Measurements from ENCODE around the gene ACSL4.
"Not testable (repeated sequence)": the region's sequence is repeated elsewhere in the genome, so short reads cannot be mapped to it uniquely, and the experiment has no call there.

ACSL4 gene

DNA sequence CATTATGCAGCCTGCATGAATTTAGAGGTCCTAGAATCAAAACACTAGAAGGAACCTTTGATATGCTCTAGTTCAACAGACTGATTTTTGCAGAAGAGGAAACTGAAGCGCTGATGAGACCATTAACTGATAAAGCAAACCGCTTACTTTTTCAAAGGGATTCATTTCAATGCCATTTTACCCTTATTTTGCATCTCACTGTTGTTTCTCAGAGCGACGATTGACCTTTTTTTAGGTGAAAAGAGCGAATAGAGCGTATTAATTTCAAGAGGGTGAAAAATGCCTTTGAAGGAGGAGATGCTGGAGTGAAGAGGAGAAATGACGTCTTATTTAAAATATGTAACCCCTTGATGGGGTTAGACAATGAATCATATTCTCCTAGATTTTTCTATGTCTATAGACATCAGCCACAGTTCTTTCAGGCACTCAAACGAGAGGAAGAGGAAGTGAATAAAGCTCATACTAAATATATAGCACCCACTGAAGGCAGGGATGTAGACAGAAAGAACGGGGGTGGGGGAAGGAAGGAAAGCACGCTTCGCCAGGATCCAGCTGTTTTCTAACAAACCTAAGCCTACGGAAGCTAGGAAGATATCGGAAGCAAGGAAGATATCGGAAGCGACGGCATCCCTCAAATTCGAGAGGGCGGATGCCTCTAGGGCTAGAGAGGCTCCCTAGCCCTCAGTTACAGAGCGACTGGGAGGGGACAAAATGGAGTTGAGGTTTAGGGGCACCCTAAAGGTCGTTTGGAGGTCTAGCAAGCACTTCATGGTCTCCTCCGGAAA, 848 bp downstream of the ACSL4 start:
- peak in 1 of 2 experiments; percentile 30 for DNase-seq (ENCODE audit: low read depth in 2 of 2)

GRCh38 chrX:109728173-109728535, 4.9 kb downstream of the ACSL4 start:
- DNase-seq (ENCODE audit: low read depth in 2 of 2), result no peak

DNA sequence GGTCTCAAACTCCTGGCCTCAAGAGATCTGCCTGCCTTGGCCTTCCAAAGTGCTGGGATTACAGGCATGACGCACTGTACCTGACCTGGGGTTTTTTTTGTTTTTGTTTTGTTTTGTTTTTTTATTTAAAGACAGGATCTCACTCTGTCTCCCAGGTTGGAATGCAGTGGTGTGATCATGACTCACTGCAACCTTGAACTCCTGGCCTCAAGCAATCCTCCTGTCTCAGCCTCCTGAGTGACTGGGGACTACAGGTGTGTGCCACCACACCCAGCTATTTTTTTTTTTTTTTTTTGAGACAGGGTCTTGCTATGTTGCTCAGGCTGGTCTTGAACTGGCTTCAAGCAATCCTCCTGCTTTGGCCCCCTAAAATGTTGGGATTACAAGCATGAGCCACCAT, 8.1 kb downstream of the ACSL4 start:
- not testable (repeated sequence) for DNase-seq (ENCODE audit: low read depth in 2 of 2)

DNA sequence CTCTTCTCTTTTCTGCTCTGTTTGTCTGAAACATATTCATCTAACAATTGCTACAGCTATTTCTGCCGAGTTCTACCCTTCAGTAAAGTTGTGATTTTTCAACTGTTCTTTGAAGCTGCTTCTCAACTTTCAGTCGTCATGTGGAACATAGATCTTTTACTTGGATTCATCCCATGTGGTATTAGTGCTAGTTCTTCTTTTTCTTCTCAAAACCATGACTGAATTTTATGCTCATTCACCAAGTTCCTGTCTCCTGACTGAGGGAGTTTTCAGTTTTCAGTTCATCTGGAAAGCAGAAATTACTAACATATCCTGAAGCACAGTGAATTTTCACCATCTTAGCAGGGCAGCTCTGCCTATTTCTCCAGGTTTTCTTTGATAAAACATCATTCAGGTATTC, 12.1 kb downstream of the ACSL4 start:
- DNase-seq (ENCODE audit: low read depth in 2 of 2), result no peak

DNA sequence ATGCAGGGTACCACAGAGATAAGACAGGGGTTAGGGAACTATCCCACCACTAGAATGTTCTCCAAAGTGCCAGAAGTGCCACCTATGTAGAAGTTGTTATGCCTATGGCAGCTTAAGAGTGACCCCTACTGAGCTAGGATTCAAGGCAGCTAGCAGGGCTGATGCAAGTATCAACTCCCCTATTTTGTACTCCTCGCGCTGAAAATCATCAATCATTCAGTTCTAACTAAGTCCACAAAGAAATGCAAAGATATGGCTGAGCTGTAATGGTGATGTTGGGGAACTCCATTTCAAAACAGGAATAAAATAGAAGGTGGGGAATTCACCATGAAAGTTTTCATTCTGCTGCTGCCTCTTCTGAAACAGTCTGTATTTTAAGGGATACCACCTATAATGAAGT, 13.8 kb downstream of the ACSL4 start:
- no peak for DNase-seq (ENCODE audit: low read depth in 2 of 2)

GRCh38 chrX:109716431-109717028, 16.5 kb downstream of the ACSL4 start:
- no peak for DNase-seq (ENCODE audit: low read depth in 2 of 2)

DNA sequence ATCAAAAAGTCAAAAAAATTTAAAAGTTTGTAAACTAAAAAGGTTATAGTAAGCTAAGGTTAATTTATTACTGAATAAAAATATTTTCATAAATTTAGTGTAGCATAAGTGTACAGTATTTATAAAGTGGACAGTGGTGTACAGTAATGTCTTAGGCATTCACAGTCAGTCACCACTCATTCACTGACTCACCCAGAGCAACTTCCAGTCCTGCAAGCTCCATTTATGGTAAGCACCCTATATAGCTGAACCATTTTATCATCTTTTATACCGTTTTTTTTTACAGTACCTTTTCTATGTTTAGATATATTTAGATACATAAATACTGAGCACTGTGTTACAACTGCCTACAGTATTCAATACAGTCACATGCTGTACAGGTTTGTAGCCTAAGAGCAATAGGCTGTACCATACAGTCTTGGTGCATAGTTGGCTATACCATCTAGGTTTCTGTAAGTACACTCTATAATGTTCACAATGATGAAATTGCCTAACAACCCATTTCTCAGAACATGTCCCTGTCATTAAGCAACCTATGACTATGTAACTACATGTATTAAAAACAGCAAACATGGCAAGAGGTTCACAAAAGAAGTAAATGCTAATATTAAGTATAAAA, 18.6 kb downstream of the ACSL4 start:
- peak; percentile 50 to 57 for DNase-seq (ENCODE audit: low read depth in 2 of 2)

GRCh38 chrX:109710181-109710580, 22.9 kb downstream of the ACSL4 start:
- no peak for DNase-seq (ENCODE audit: low read depth in 2 of 2)

- peak in 1 of 2 experiments; percentile 30 for DNase-seq (ENCODE audit: low read depth in 2 of 2)
Measured at GRCh38 chrX:109709129-109709631, 23.9 kb downstream of the ACSL4 start.

DNA sequence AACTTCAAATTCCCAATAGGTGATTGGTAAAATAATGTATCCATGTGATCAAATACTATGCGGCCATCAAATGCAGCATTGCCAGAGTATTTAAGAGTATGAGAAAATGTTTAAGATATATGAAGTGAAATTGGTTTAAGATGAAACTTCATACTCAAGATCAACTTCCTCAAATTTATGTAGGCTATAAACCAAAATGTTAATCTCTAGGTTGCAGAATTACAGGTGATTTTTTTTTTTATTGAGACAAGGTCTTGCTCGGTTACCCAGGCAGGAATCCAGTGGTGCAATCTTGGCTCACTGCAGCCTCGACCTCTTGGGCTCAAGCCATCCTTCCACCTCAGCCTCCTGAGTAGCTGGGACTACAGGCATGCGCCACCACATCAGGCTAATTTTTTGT, 25.3 kb downstream of the ACSL4 start:
- no peak for DNase-seq (ENCODE audit: low read depth in 2 of 2)

GRCh38 chrX:109707319-109707718, 25.7 kb downstream of the ACSL4 start:
- no peak for DNase-seq (ENCODE audit: low read depth in 2 of 2)

GRCh38 chrX:109704563-109704962, 28.5 kb downstream of the ACSL4 start:
- DNase-seq (ENCODE audit: low read depth in 2 of 2), result no peak

DNA sequence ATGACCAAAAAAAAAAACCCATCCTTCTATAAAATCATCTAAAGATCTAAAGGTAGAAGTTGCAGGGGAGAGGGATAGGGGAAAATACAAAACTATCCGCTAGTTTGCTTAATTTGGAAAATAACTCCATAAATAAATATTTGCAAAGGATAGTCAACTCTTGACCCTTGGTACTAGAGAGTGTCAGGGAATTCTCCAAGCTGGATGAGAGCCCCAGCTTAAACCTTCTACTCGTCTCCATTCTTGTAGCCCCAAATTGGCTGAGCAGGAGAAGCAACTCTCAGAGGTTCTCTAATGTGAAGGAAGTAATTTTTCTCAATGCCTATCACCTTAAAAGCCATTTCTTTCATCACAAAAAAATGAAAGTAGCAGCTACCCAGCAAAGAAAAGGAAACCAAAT, 35.2 kb downstream of the ACSL4 start:
- no peak for DNase-seq (ENCODE audit: low read depth in 2 of 2)

- no peak for DNase-seq (ENCODE audit: low read depth in 2 of 2)
Measured at GRCh38 chrX:109696146-109696740, 36.8 kb downstream of the ACSL4 start.

DNA sequence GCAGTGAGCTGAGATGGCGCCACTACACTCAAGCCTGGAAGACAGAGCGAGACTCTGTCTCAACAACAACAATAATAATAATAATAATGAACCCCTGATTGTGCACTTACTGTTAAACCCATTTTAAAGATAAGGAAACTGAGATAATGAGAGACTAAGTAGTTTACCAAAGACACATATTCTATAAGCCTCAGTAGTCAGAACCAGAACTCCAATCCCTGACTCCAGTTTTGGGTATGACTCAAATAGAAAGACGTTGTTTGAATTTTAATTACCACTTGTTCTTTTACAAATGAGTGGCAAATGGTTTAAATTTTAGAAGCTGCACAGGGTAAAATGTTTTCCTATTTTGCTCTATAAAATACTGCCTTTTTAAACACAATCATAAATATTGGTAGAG, 37.4 kb downstream of the ACSL4 start:
- DNase-seq (ENCODE audit: low read depth in 2 of 2), result no peak

DNA sequence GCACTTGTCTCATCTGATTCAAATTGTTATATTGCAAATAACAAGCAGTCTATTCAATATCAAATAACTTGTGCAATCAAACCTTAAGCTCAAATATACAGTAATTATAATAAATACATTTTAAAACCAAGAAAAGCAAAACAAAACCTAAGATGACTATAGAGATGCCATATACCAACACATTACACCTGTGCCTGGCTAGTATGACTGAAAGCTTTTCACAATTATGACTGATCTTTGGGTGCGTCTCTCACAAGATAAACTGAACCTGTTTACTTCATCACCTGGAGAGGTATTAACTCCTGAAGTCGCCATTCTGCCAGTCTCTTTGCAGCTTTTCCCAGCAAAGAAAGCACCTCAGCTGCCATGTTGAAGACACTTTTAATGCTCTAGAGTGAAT, 41.3 kb downstream of the ACSL4 start:
- DNase-seq (ENCODE audit: low read depth in 2 of 2), result no peak

- DNase-seq (ENCODE audit: low read depth in 2 of 2), result no peak
Measured at GRCh38 chrX:109691277-109691676, 41.8 kb downstream of the ACSL4 start.

- no peak for DNase-seq (ENCODE audit: low read depth in 2 of 2)
Measured at GRCh38 chrX:109687903-109688302, 45.2 kb downstream of the ACSL4 start.

- no peak for DNase-seq (ENCODE audit: low read depth in 2 of 2)
Measured at GRCh38 chrX:109685656-109686078, 47.4 kb downstream of the ACSL4 start.

DNA sequence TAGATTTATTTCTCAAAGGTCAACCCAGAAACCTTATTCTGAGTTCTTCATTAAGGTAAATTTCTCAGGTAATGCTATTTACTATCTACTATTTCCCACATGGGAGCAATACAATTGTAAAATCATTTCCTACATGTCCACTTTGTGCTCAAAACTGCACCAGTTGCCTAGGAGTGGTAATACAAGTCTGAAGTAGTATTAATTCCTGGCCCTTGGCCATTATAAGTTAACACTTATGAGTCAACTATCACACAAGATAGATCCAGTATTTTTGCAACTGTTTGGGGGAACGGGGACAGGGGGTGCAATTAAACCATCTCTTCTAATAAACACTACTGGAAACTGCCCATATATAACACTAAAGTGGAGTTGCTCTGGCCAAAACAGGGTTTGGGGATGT, 48.9 kb downstream of the ACSL4 start:
- no peak for DNase-seq (ENCODE audit: low read depth in 2 of 2)

DNA sequence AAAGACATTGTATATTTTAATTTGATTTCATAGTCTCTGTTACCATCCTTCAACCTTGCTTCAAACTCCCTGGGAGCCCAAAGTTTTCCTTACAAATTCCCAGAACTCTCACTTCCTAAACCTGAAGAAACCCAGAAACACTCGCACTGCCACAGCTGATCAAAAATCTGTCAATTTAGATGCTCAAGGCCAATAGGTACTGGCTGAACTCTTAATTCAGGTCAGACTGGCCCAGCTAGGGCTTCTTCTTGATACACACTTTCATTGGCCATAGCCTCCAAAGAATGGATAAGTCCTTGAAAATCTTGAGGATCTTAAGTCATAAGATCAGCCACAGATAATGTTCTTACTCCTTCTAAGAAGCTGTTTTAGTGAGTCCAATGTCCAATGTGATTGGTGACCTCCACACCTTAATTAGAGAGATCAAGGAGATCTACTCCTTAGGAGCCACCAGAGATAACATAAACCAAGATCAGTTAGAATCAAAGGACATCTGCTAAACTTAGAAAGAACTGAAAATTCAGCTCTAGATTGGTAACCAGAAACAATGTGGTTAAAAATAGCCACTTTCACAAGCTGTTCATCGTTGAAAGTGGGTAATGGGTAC, 51.5 kb downstream of the ACSL4 start:
- no peak for DNase-seq (ENCODE audit: low read depth in 2 of 2)

GRCh38 chrX:109679820-109680219, 53.2 kb downstream of the ACSL4 start:
- DNase-seq (ENCODE audit: low read depth in 2 of 2), result no peak
